OCI-LY7 (cell line): ENCODE data around the gene JCAD.

Source experiments
- CTCF ChIP-seq: fragments of 200-600 bp; sonication (generic); conservative IDR thresholded peaks from 2 replicates; pipeline ENCODE4 v1.5.1; 2014; ENCODE audit warnings: mild to moderate bottlenecking, antibody characterized with exemption, low read length, moderate library complexity, mixed read lengths
- EZH2phosphoT487 ChIP-seq: fragments of 200-600 bp; sonication (generic); IDR thresholded peaks from 2 replicates; pipeline ENCODE4 v1.6.1; 2018; ENCODE audit warnings: low read depth, borderline replicate concordance, mild to moderate bottlenecking, mixed run types, antibody characterized with exemption, low read length, moderate library complexity, mixed read lengths

GRCh38 chr10:30007406-30007805 is 52.0 kb downstream of the JCAD start:
- TF ChIP-seq CTCF (no peak), EZH2phosphoT487 (no peak)
